ENCODE measurements around the gene ARHGAP10.

DNA sequence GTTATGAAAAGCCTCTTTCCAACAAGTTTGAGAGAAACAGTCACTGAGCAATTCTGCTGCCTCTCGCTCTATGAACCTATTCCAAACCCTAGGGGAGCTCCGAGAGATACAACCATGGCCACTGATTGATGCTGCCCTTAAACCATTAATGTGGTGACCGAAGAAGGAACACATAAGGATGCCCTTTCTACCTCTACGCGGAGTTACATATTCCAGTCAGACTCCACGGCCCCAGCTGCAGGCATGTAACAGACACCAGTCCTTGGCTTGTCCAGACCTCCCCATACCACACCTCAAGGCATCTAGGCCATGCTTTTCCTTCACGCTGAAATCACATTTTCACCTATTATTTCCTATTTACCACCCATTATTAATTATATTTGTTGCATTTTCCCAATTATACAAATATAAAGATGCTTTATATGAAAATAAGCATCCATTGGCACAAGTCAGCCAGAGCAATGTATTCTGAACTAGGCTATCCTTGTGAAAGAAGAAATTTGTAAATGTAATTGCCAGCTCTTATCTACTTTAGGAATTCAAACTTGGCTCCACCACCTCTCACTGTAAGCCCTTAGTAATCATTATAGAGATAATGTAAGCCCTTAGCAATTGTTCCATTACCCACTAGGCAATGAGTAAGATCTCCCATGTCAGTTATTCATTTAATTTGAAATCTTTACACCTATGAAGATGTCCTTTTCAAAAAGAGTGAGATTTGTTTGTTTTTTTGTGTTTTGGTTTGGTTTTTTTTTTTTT is 371.9 kb downstream of the ARHGAP10 start:
- TF ChIP-seq POLR2AphosphoS5 (IDR thresholded peaks at IDR 0.05; ENCODE audit: low read depth, low read length) = no peak
- TF ChIP-seq POLR2A (IDR thresholded peaks at IDR 0.05; ENCODE audit: low read depth, low read length) = no peak
- TF ChIP-seq TAF1 (IDR thresholded peaks at IDR 0.05; ENCODE audit: low read depth, low read length) = no peak
- TF ChIP-seq SPI1 (IDR thresholded peaks at IDR 0.05; ENCODE audit: low read depth, low read length) = no peak
- TF ChIP-seq POU2F2 (IDR thresholded peaks at IDR 0.05; ENCODE audit: low read depth, low read length) = no peak
